WERI-Rb-1 (cell line): ENCODE data around the gene PDGFA.

Source experiments
- DNase-seq: peaks from one replicate; pipeline ENCODE4 v3.0.0-alpha.2; 2020
- H3K27ac ChIP-seq: fragments of 250-450 bp; sonication (Bioruptor Pico); 2 replicates; pipeline ENCODE4 v1.5.1; 2020; ENCODE audit warnings: mild to moderate bottlenecking, moderate library complexity
- H3K27me3 ChIP-seq: fragments of 250-450 bp; sonication (Bioruptor Pico); 2 replicates; pipeline ENCODE4 v1.5.1; 2021; ENCODE audit warnings: mild to moderate bottlenecking, low read depth, moderate library complexity; ENCODE audit not compliant: insufficient read depth, severe bottlenecking
- H3K36me3 ChIP-seq: fragments of 250-450 bp; sonication (Bioruptor Pico); 2 replicates; pipeline ENCODE4 v1.5.1; 2020; ENCODE audit warnings: mild to moderate bottlenecking, moderate library complexity
- H3K4me3 ChIP-seq: 2 replicates; pipeline ENCODE4 v1.5.1; 2011; ENCODE audit warnings: low read depth, mild to moderate bottlenecking, control low read depth, low read length
- H3K9me3 ChIP-seq: fragments of 250-450 bp; sonication (Bioruptor Pico); 2 replicates; pipeline ENCODE4 v1.5.1; 2021; ENCODE audit warnings: mild to moderate bottlenecking, moderate library complexity; ENCODE audit not compliant: severe bottlenecking
- TF ChIP-seq, protein P1 (sequence below): IDR thresholded peaks from 2 replicates; pipeline ENCODE4 v1.5.1; 2011; ENCODE audit warnings: low read depth, mild to moderate bottlenecking, control low read depth, inconsistent platforms, low read length

PDGFA gene

DNA sequence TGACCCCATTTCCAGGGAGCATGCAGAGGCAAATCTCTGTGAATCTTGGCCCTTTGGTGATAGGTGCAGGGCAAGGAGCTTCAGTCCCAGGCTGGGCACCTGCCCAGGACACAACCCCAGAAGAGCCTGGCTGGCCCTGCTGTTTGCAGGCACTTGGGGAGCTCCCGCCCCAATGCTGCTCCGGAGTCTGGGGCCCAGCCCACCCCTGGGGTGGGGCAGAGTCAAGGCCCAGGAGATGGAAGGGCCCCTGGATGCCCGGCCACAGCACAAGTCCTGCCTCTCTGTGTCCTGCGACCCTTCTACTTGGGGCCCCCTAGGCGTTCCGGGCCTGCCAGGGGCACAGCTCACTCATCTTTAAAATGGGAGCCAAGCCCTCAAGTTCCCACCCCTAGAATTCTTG, 24.7 kb downstream of the PDGFA start:
- H3K4me3 ChIP-seq, result no peak overlapping the region
- DNase-seq, result no peak
- no peak overlapping the region for H3K27ac ChIP-seq
- TF ChIP-seq, protein P1, sequence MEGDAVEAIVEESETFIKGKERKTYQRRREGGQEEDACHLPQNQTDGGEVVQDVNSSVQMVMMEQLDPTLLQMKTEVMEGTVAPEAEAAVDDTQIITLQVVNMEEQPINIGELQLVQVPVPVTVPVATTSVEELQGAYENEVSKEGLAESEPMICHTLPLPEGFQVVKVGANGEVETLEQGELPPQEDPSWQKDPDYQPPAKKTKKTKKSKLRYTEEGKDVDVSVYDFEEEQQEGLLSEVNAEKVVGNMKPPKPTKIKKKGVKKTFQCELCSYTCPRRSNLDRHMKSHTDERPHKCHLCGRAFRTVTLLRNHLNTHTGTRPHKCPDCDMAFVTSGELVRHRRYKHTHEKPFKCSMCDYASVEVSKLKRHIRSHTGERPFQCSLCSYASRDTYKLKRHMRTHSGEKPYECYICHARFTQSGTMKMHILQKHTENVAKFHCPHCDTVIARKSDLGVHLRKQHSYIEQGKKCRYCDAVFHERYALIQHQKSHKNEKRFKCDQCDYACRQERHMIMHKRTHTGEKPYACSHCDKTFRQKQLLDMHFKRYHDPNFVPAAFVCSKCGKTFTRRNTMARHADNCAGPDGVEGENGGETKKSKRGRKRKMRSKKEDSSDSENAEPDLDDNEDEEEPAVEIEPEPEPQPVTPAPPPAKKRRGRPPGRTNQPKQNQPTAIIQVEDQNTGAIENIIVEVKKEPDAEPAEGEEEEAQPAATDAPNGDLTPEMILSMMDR, result no peak
- H3K9me3 ChIP-seq, result peaks cover 7% of the 10 kb centered on the region
- H3K27me3 ChIP-seq, result no peaks in the 10 kb centered on the region
- no peaks in the 10 kb centered on the region for H3K36me3 ChIP-seq

DNA sequence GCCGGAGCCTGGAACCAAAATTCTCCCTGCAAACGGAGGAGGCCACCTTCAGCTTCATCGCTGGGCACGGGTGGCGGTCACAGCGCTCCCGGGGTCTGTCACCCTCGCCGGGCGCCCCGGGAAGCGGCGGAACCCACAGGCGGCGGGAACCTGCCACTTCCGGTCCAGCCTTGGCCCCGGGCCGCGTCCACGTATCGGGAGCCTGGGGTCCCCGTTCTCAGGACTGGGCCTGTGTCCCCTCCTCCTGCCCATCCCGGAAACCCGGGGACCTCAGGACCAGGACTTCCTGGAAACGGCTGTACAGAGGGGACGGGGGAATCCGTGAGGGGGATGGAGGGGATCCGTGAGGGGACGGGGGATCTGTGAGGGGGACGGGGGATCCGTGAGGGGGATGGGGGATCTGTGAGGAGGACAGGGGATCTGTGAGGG, 25.4 kb downstream of the PDGFA start:
- Histone ChIP-seq H3K27me3 (no peaks in the 10 kb centered on the region), H3K9me3 (peaks cover 13% of the 10 kb centered on the region), H3K27ac (no peak overlapping the region), H3K36me3 (no peaks in the 10 kb centered on the region), H3K4me3 (no peak overlapping the region)
- no peak for DNase-seq
- TF ChIP-seq, protein P1, result no peak

DNA sequence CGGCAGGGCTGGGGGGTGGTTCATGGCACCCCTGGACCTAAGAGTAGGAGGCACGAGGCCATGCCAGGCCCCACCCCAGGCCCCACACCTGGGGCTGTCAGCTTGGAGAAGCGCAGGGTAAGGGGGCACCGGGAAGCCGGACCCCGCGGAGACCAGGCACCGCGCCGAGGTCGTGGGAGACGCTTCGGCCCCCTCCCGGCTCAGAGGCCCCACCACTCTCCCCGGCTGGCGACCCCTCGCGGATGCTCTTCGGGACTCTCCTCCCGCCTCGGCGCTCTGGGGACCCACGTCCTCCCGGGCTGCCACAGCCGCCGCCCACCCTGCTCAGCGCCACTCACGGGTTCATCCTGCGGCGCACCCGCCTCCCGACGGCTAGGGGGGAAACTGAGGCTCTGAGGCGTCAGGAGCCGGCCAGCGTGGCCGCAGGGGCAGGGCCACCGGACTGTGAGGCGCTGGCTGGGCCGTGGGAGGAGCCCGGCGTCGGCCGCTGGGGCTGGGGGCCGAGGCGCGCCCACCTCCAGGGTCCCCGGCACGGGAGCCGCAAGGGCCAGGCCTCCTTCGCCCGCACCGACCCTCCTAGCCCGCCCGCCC, 25.9 kb downstream of the PDGFA start:
- Histone ChIP-seq H3K9me3 (peaks cover 15% of the 10 kb centered on the region), H3K36me3 (no peaks in the 10 kb centered on the region), H3K4me3 (no peak overlapping the region), H3K27me3 (no peaks in the 10 kb centered on the region), H3K27ac (no peak overlapping the region)
- DNase-seq, result no peak
- TF ChIP-seq, protein P1, result no peak

DNA sequence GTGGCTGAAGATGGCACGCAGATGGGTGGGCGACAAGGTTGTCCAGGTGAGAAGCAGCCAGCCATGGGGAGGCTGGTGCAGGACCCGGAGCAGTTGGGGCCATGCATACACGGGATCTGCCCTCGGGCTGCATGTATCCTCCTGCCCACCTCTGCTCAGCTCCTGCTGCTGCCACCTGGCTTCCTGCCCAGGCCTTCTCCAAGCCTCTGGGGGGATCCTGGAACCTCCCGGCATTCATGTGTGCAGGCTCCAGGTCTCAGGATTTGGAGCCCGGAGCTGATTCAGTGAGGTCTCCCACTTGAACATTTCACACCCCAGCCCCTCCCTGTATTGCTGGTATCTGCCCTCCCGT, 27.0 kb downstream of the PDGFA start:
- Histone ChIP-seq H3K4me3 (no peak overlapping the region), H3K27me3 (no peaks in the 10 kb centered on the region), H3K9me3 (peaks cover 15% of the 10 kb centered on the region), H3K36me3 (no peaks in the 10 kb centered on the region), H3K27ac (no peak overlapping the region)
- DNase-seq, result no peak
- TF ChIP-seq, protein P1, result no peak

DNA sequence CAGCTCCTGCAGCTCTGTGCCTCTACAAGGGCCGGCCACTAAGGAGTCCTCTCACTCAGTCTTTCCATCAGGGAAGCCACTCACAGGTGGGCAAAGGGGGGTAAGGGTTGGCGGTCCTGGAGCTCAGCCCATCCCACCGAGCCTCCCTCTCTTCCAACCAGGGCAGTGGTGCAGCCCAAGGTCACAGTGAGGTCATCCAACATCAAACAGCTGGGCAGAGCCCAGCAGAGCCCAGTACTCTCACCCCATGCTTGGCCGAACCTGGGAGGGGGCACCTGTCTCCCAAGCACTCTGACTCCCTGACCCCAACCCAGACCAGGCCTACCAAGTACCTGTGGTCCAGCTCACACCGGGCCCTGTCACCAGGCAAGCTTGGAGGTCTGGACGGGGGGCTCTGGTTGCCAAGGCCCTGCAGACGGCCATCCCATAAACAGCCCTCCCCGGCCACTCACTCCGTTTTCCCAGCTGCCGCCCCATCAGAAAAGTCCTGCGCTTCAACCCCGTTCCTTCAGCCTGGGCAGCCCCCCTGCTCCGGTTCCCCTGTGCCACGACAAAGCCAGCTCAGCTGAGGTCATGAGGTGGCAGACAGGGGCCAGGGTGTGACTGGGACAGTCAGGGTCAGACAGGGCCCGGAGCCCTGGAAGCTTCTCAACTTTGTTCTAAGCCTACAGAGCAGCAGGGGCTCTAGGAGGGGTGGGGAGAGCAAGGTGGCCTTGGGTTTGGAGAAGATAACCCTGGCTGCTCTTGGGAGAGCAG, 27.5 kb downstream of the PDGFA start:
- DNase-seq, result no peak
- Histone ChIP-seq H3K36me3 (no peaks in the 10 kb centered on the region), H3K27me3 (no peaks in the 10 kb centered on the region), H3K4me3 (no peak overlapping the region), H3K9me3 (peaks cover 15% of the 10 kb centered on the region), H3K27ac (no peak overlapping the region)
- TF ChIP-seq, protein P1, result no peak
